Pulmonary artery endothelial cell (primary cell): ENCODE data around the gene IL6. TPM values are rescaled to one million over a fixed set of nuclear protein-coding genes. Genes with fewer than 3 reads are reported as not detected.
A peak's percentile ranks its signal among the peaks of the same experiment; 100 is the strongest.
"Not testable (repeated sequence)": the region's sequence is repeated elsewhere in the genome, so short reads cannot be mapped to it uniquely, and the experiment has no call there.

Source experiments
- DNase-seq: peaks from one replicate; pipeline ENCODE4 v3.0.0-alpha.2; 2011; ENCODE audit warnings: low read depth, low spot score
- total RNA-seq: library from RNA; depleted of rRNA; stranded (reverse); fragments of >200 nt; gene quantifications from 2 replicates; pipeline ENCODE4 v1.2.3, GENCODE V29; 2014

IL6 gene
- total RNA-seq = 8.2 and 16.3 TPM in 2 replicates

- DNase-seq = peak; percentile 81
Measured at GRCh38 chr7:22726907-22727713, at the start of gene IL6. IL6 (plus strand) TSS chr7:22727200; CDS start chr7:22727263, 63 bp downstream.

GRCh38 chr7:22677263-22677662 is 49.7 kb upstream of the IL6 start:
- not testable (repeated sequence) for DNase-seq

GRCh38 chr7:22677680-22678079 is 49.3 kb upstream of the IL6 start:
- DNase-seq = no peak

GRCh38 chr7:22680482-22680911 is 46.5 kb upstream of the IL6 start:
- no peak for DNase-seq

- no peak for DNase-seq
Measured at GRCh38 chr7:22681312-22681711, 45.7 kb upstream of the IL6 start.

GRCh38 chr7:22681852-22682657 is 44.9 kb upstream of the IL6 start:
- no peak for DNase-seq

GRCh38 chr7:22683379-22683778 is 43.6 kb upstream of the IL6 start:
- DNase-seq = no peak

- DNase-seq = no peak
Measured at GRCh38 chr7:22686620-22687019, 40.4 kb upstream of the IL6 start.

- no peak for DNase-seq
Measured at GRCh38 chr7:22688084-22688483, 38.9 kb upstream of the IL6 start.

GRCh38 chr7:22688934-22689333 is 38.1 kb upstream of the IL6 start:
- not testable (repeated sequence) for DNase-seq

GRCh38 chr7:22694597-22695207 is 32.3 kb upstream of the IL6 start:
- DNase-seq = no peak

GRCh38 chr7:22695476-22696132 is 31.4 kb upstream of the IL6 start:
- no peak for DNase-seq

- DNase-seq = no peak
Measured at GRCh38 chr7:22696541-22697228, 30.3 kb upstream of the IL6 start.

- DNase-seq = no peak
Measured at GRCh38 chr7:22697322-22697859, 29.6 kb upstream of the IL6 start.

GRCh38 chr7:22697876-22698606 is 29.0 kb upstream of the IL6 start:
- no peak for DNase-seq

GRCh38 chr7:22698767-22699166 is 28.2 kb upstream of the IL6 start:
- DNase-seq = no peak

GRCh38 chr7:22700559-22701002 is 26.4 kb upstream of the IL6 start:
- no peak for DNase-seq

- no peak for DNase-seq
Measured at GRCh38 chr7:22702516-22702915, 24.5 kb upstream of the IL6 start.

- DNase-seq = not testable (repeated sequence)
Measured at GRCh38 chr7:22703107-22703855, 23.7 kb upstream of the IL6 start.
